CD14-positive monocyte (primary cell): ENCODE measurements around the gene ZDHHC8. TPM values are rescaled to one million over a fixed set of nuclear protein-coding genes. Genes with fewer than 3 reads are reported as not detected.

Source experiments
- DNase-seq, 3 donors: peaks; one replicate each; pipeline ENCODE4 v3.0.0-alpha.2; 2011 to 2022
- H2AFZ ChIP-seq: 2 replicates; pipeline ENCODE4 v1.6.0; 2012; ENCODE audit warnings: mild to moderate bottlenecking, low read depth, low read length, inconsistent platforms; ENCODE audit not compliant: insufficient read depth, poor library complexity, severe bottlenecking
- H3K27ac ChIP-seq, 2 donors: 1 replicate in 1 of 2; 2 replicates in 1 of 2; pipeline ENCODE4 v1.5.1; 2012 to 2013; ENCODE audit warnings: low read length in 2 of 2, control low read depth in 1 of 2, inconsistent platforms in 1 of 2, low read depth in 1 of 2, mild to moderate bottlenecking in 1 of 2
- H3K27me3 ChIP-seq, 2 donors: one replicate each; pipeline versions ENCODE4 v1.6.0 to v1.6.1; 2011 to 2013; ENCODE audit warnings: low read length in 2 of 2; ENCODE audit not compliant: control insufficient read depth in 2 of 2, insufficient read depth in 2 of 2
- H3K36me3 ChIP-seq, 2 donors: replicated peaks in 1 of 2; 1 replicate in 1 of 2; 2 replicates in 1 of 2; pipeline versions ENCODE4 v1.5.1 to v1.6.1; 2012 to 2013; ENCODE audit warnings: low read length in 2 of 2, control low read depth in 1 of 2, inconsistent platforms in 1 of 2, mild to moderate bottlenecking in 1 of 2; ENCODE audit not compliant: insufficient read depth in 2 of 2, control insufficient read depth in 1 of 2
- H3K4me1 ChIP-seq, 2 donors: 1 replicate in 1 of 2; 2 replicates in 1 of 2; pipeline versions ENCODE4 v1.5.1 to v1.6.1; 2012 to 2013; ENCODE audit warnings: low read length in 2 of 2, control low read depth in 1 of 2, inconsistent platforms in 1 of 2, mild to moderate bottlenecking in 1 of 2, moderate library complexity in 1 of 2; ENCODE audit not compliant: insufficient read depth in 2 of 2, control insufficient read depth in 1 of 2
- H3K4me2 ChIP-seq: replicated peaks from 2 replicates; pipeline ENCODE3; 2012; ENCODE audit warnings: low read length, moderate library complexity, mild to moderate bottlenecking; ENCODE audit not compliant: poor library complexity, severe bottlenecking; ENCODE audit errors: extremely low read depth
- H3K4me3 ChIP-seq, 3 experiments: fragments of 200-600 bp in 1 of 3; sonication (generic) in 1 of 3; replicated peaks in 1 of 3; 1 replicate in 2 of 3; 2 replicates in 1 of 3; pipeline ENCODE4 v1.5.1; 2011 to 2013; ENCODE audit warnings: low read length in 3 of 3, mild to moderate bottlenecking in 3 of 3, control low read depth in 2 of 3, low read depth in 2 of 3, inconsistent platforms in 1 of 3, moderate library complexity in 1 of 3
- H3K79me2 ChIP-seq: 2 replicates; pipeline ENCODE4 v1.6.0; 2012; ENCODE audit warnings: mild to moderate bottlenecking, control low read depth, inconsistent platforms, low read length, moderate library complexity; ENCODE audit not compliant: insufficient read depth
- H3K9ac ChIP-seq: 2 replicates; pipeline ENCODE4 v1.6.0; 2017; ENCODE audit warnings: low read length, mild to moderate bottlenecking; ENCODE audit not compliant: insufficient read depth, poor library complexity, severe bottlenecking
- H3K9me3 ChIP-seq, 2 donors: replicated peaks in 1 of 2; 1 replicate in 1 of 2; 2 replicates in 1 of 2; pipeline versions ENCODE4 v1.5.1 to v1.6.1; 2012 to 2013; ENCODE audit warnings: low read length in 2 of 2, control low read depth in 1 of 2; ENCODE audit not compliant: control insufficient read depth in 1 of 2, insufficient read depth in 1 of 2
- H4K20me1 ChIP-seq: 2 replicates; pipeline ENCODE4 v1.6.0; 2012; ENCODE audit warnings: mild to moderate bottlenecking, low read length, control low read depth, moderate library complexity; ENCODE audit not compliant: insufficient read depth
- H3K27ac Mint-ChIP-seq, 7 donors: one replicate each; pipeline ENCODE4 v1.8.0; 2020; ENCODE audit warnings: mild to moderate bottlenecking in 7 of 7, mixed read lengths in 7 of 7, moderate library complexity in 6 of 7, inconsistent platforms in 2 of 7
- H3K27me3 Mint-ChIP-seq, 3 donors: one replicate each; pipeline ENCODE4 v1.8.0; 2021 to 2022; ENCODE audit warnings: low read depth in 3 of 3, mild to moderate bottlenecking in 3 of 3, mixed read lengths in 3 of 3, moderate library complexity in 3 of 3, inconsistent platforms in 1 of 3
- H3K36me3 Mint-ChIP-seq, 2 donors: one replicate each; pipeline ENCODE4 v1.8.0; 2020; ENCODE audit warnings: mixed read lengths in 2 of 2, inconsistent platforms in 1 of 2, mild to moderate bottlenecking in 1 of 2
- H3K4me1 Mint-ChIP-seq: one replicate; pipeline ENCODE4 v1.8.0; 2020; ENCODE audit warnings: mild to moderate bottlenecking, mixed read lengths
- H3K4me3 Mint-ChIP-seq, 2 donors: one replicate each; pipeline ENCODE4 v1.8.0; 2020; ENCODE audit warnings: mild to moderate bottlenecking in 2 of 2, mixed read lengths in 2 of 2, moderate library complexity in 1 of 2
- H3K9me3 Mint-ChIP-seq, 7 donors: one replicate each; pipeline ENCODE4 v1.8.0; 2020 to 2022; ENCODE audit warnings: mixed read lengths in 7 of 7, mild to moderate bottlenecking in 6 of 7, moderate library complexity in 6 of 7, inconsistent platforms in 2 of 7
- CTCF ChIP-seq: fragments of 200-600 bp; IDR thresholded peaks from one replicate; pipeline ENCODE4 v1.8.0; 2022; ENCODE audit warnings: antibody characterized with exemption, mild to moderate bottlenecking
- WGBS: methylation state at CpG from one replicate; pipeline ENCODE4 v1.1.5; 2013; ENCODE audit warnings: missing lambda C conversion rate; ENCODE audit not compliant: insufficient coverage; 5-methylcytosine and 5-hydroxymethylcytosine counted together
- intact Hi-C, 2 donors: fragments of 100-400 bp; cut with micrococcal nuclease; formaldehyde crosslinking; loops; one replicate each; pipeline versions ENCODE4 v1.15.0 to v1.15.1; 2023
- polyA plus RNA-seq, 3 donors: library from polyadenylated mRNA; depleted of rRNA in 1 of 3; unstranded in 2 of 3; stranded (reverse) in 1 of 3; fragments of 300-500 nt in 2 of 3; fragments of >200 nt in 1 of 3; fragmentation: Illumina TruSeq in 2 of 3; gene quantifications; 1 replicate in 2 of 3; 2 replicates in 1 of 3; pipeline ENCODE4 v1.2.3, GENCODE V29; 2012 to 2021

Gene ZDHHC8
- polyA plus RNA-seq, 3 donors, result 0.73 to 76.3 (median 1.1) TPM

- H2AFZ ChIP-seq, result no peak overlapping the region
- no peaks in the 10 kb centered on the region for H3K9me3 ChIP-seq
- no peaks in the 10 kb centered on the region for H3K36me3 Mint-ChIP-seq
- DNase-seq, result no peak
- H3K27ac Mint-ChIP-seq, result no peak overlapping the region
- 93% methylated on average over 10 of the region's 12 CpGs for WGBS
- no peak overlapping the region for H3K27ac ChIP-seq
- H3K4me1 ChIP-seq, result no peaks in the 10 kb centered on the region
- H3K79me2 ChIP-seq, result no peaks in the 10 kb centered on the region
- H3K36me3 ChIP-seq, result no peaks in the 10 kb centered on the region
- H3K9ac ChIP-seq, result no peak overlapping the region
- no peaks in the 10 kb centered on the region for H4K20me1 ChIP-seq
- no peak overlapping the region for H3K4me3 ChIP-seq
- H3K4me3 Mint-ChIP-seq, result no peak overlapping the region
- H3K9me3 Mint-ChIP-seq, result no peaks in the 10 kb centered on the region
- H3K4me2 ChIP-seq, result no peak overlapping the region
- H3K4me1 Mint-ChIP-seq, result no peaks in the 10 kb centered on the region
- no peak for TF ChIP-seq CTCF
- peaks cover 1 to 4% (median 3%) of the 10 kb centered on the region in 3 donors for H3K27me3 Mint-ChIP-seq
- intact Hi-C loops, result no loop called here
- no peaks in the 10 kb centered on the region for H3K27me3 ChIP-seq
Measured at GRCh38 chr22:20171288-20172140, 39.9 kb downstream of the ZDHHC8 start.

DNA sequence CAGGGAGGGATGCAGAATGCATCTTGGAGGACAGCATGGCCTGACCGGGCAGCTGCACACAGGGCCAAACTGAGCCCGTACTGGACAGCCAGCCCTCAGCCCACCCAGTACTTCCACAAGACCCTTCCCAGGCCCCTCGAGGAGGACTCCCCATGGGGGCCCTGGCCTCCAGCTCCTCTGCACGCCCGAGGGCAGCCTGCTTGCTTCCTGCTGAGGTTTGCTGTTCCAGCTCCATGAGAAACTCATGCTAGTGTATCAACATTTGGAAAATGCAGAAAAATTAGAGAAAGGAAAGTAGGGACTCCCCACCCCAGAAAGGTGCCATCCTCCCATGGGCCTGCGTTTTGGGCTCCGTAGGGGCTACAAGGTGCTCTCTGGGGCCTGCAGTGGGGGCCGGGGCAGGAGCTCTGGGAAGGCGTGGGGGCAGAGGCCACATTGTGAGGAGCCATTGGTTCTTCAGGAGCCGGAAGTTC, 40.6 kb downstream of the ZDHHC8 start:
- 100% methylated on average over 5 of the region's 10 CpGs for WGBS
- H3K27me3 Mint-ChIP-seq, result peaks cover 0 to 4% (median 3%) of the 10 kb centered on the region in 3 donors
- no peak overlapping the region for H3K27ac Mint-ChIP-seq
- H3K9me3 Mint-ChIP-seq, result no peaks in the 10 kb centered on the region
- Histone ChIP-seq H4K20me1 (no peaks in the 10 kb centered on the region), H3K27ac (no peak overlapping the region), H3K9ac (no peak overlapping the region), H3K9me3 (no peaks in the 10 kb centered on the region), H3K4me3 (no peak overlapping the region), H3K79me2 (no peaks in the 10 kb centered on the region), H3K4me1 (no peaks in the 10 kb centered on the region), H3K27me3 (no peaks in the 10 kb centered on the region), H3K4me2 (no peak overlapping the region), H2AFZ (no peak overlapping the region), H3K36me3 (no peaks in the 10 kb centered on the region)
- H3K36me3 Mint-ChIP-seq, result no peaks in the 10 kb centered on the region
- no peaks in the 10 kb centered on the region for H3K4me1 Mint-ChIP-seq
- H3K4me3 Mint-ChIP-seq, result no peak overlapping the region
- intact Hi-C loops, result no loop called here
- no peak for TF ChIP-seq CTCF
- DNase-seq, result no peak
